Activated naive CD8-positive, alpha-beta T cell treated with anti-CD3 and anti-CD28 coated beads, Interleukin-2, amount 10 ng/mL, durations not matched to agents 7 days and 5 days (primary cell): Measurements from ENCODE around the gene RGS12. TPM values are rescaled to one million over a fixed set of nuclear protein-coding genes. Genes with fewer than 3 reads are reported as not detected.

Experiments
- ATAC-seq: fragments of 150-1000 bp; cut with Tn5 transposase; one replicate; pipeline ENCODE4 v1.10.0; 2021; ENCODE audit warnings: low read depth, moderate library complexity
- POLR2A ChIA-PET: fragments of 350-600 bp; sonication (Branson Sonifier 250); formaldehyde crosslinking; loops from one replicate; lab custom pipeline; 2021; ENCODE audit warnings: antibody characterized with exemption; lab: Charles Lee
- DNase-seq: peaks from one replicate; pipeline ENCODE4 v3.0.0; 2021
- H3K27ac Mint-ChIP-seq: one replicate; pipeline ENCODE4 v1.8.0; 2022; ENCODE audit warnings: mild to moderate bottlenecking, mixed read lengths
- H3K27me3 Mint-ChIP-seq: one replicate; pipeline ENCODE4 v1.8.0; 2022; ENCODE audit warnings: mild to moderate bottlenecking, moderate library complexity, mixed read lengths
- H3K36me3 Mint-ChIP-seq: one replicate; pipeline ENCODE4 v1.8.0; 2021; ENCODE audit warnings: mild to moderate bottlenecking, mixed read lengths
- H3K4me1 Mint-ChIP-seq: one replicate; pipeline ENCODE4 v1.8.0; 2021; ENCODE audit warnings: mixed read lengths
- H3K4me3 Mint-ChIP-seq: one replicate; pipeline ENCODE4 v1.8.0; 2022; ENCODE audit warnings: mild to moderate bottlenecking, moderate library complexity, mixed read lengths
- H3K9me3 Mint-ChIP-seq: one replicate; pipeline ENCODE4 v1.8.0; 2021; ENCODE audit warnings: mixed read lengths
- total RNA-seq, 2 experiments: library from RNA; stranded (reverse); gene quantifications; one replicate each; pipeline ENCODE4 v1.2.3, GENCODE V29; 2021

Gene RGS12
- total RNA-seq, 2 experiments from 2014 or later: 5.0 to 5.3 TPM

GRCh38 chr4:3322059-3322550 is 29.3 kb downstream of the RGS12 start:
- H3K27ac Mint-ChIP-seq: no peak overlapping the region
- H3K9me3 Mint-ChIP-seq: no peaks in the 10 kb centered on the region

GRCh38 chr4:3323071-3323481 is 30.3 kb downstream of the RGS12 start:
- Mint-ChIP-seq H3K9me3 (no peaks in the 10 kb centered on the region), H3K4me3 (no peak overlapping the region), H3K36me3 (peaks cover 2% of the 10 kb centered on the region), H3K4me1 (no peaks in the 10 kb centered on the region), H3K27ac (no peak overlapping the region), H3K27me3 (peaks cover 18% of the 10 kb centered on the region)
- POLR2A ChIA-PET: no interaction called here
- ATAC-seq (no peak), DNase-seq (no peak)

More at GRCh38 chr4:3322059-3322550, 29.3 kb downstream of the RGS12 start:
- Mint-ChIP-seq H3K4me3 (no peak overlapping the region), H3K27me3 (peaks cover 18% of the 10 kb centered on the region), H3K36me3 (peaks cover 2% of the 10 kb centered on the region), H3K4me1 (no peaks in the 10 kb centered on the region)
- POLR2A ChIA-PET: no interaction called here
- ATAC-seq: no peak
- DNase-seq: no peak

GRCh38 chr4:3324093-3324815 is 31.4 kb downstream of the RGS12 start:
- H3K27ac Mint-ChIP-seq: no peak overlapping the region
- no peak overlapping the region for H3K4me3 Mint-ChIP-seq
- H3K36me3 Mint-ChIP-seq: peaks cover 2% of the 10 kb centered on the region
- no peak for ATAC-seq
- H3K9me3 Mint-ChIP-seq: no peaks in the 10 kb centered on the region
- H3K4me1 Mint-ChIP-seq: no peaks in the 10 kb centered on the region
- no peak for DNase-seq
- peaks cover 18% of the 10 kb centered on the region for H3K27me3 Mint-ChIP-seq
- POLR2A ChIA-PET: no interaction called here

DNA sequence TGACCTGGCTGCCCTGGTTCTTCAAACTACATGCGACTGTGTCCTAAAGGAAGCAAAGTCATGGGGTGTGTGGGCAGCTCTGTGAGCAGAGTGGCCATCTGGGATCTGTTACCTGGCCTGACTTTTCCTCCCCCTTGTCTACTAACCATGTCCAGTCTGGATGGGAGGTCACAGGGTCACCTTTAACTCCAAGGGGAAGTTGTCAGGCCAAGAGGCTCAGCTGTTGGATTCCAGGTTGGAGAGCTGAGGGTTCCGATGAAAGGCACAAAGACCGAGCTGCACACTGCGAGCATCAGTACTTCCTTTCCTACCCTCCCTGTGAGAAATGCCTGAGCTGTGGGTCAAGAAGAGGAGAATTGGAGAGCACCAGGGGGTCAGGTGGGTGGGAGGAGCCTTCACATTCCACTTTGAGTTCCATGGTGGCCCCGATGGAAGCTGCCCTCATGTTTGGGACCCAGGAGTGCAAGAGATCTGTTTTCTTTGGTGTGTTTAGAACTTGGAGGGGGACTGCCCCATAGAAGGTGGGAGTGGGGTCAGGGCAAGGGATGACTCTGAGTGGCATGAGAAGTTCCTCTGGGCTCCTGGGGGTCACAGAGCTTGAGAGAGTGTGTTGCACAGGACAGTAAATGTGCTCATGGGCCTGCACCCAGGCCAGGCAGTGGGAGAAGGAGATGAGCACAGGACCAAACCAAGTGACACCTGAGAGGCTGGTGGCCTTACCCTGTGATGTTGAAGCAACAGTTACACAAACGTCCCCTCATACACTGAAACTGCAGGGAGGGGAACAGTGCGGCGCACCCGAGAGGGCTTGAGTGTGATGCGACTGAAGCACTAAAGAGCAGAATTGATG is 36.2 kb downstream of the RGS12 start:
- Mint-ChIP-seq H3K9me3 (no peaks in the 10 kb centered on the region), H3K36me3 (peaks cover 2% of the 10 kb centered on the region), H3K27ac (no peak overlapping the region), H3K4me1 (peaks cover 4% of the 10 kb centered on the region), H3K4me3 (no peak overlapping the region), H3K27me3 (peaks cover 25% of the 10 kb centered on the region)
- DNase-seq (no peak), ATAC-seq (no peak)
- POLR2A ChIA-PET: interaction anchor here (0.6 kb wide), 1 partner anchor 25 kb away, joined by 3 read pairs; no protein-coding TSS in a partner anchor

GRCh38 chr4:3329887-3330286 is 37.1 kb downstream of the RGS12 start:
- POLR2A ChIA-PET: no interaction called here
- peaks cover 2% of the 10 kb centered on the region for H3K36me3 Mint-ChIP-seq
- ATAC-seq (no peak), DNase-seq (no peak)
- H3K27ac Mint-ChIP-seq: no peak overlapping the region
- H3K4me3 Mint-ChIP-seq: no peak overlapping the region
- H3K27me3 Mint-ChIP-seq: peaks cover 23% of the 10 kb centered on the region
- H3K4me1 Mint-ChIP-seq: peaks cover 4% of the 10 kb centered on the region
- no peaks in the 10 kb centered on the region for H3K9me3 Mint-ChIP-seq

DNA sequence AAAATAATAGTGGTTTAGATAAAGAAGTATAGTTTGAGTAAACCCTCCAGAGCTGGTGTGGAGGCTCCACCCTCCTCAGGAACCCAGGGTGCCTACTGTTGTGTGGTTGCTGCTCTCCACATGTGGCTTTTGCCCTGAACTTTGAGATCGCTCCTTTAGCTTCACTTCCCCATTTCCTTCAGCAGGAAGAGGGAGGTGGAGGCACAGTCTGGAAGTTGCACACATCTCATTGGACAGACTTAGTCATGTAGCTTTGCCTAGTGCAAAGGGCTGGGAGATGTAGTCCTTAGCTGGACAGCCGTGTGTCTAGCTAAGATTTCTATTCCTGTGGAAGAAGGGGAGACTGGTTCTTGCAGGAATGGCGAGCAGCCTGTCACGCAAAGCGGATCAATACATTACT is 37.9 kb downstream of the RGS12 start:
- ATAC-seq (no peak), DNase-seq (no peak)
- Mint-ChIP-seq H3K36me3 (peaks cover 2% of the 10 kb centered on the region), H3K4me1 (peaks cover 4% of the 10 kb centered on the region), H3K27me3 (peaks cover 25% of the 10 kb centered on the region), H3K4me3 (no peak overlapping the region), H3K9me3 (no peaks in the 10 kb centered on the region), H3K27ac (no peak overlapping the region)
- POLR2A ChIA-PET: no interaction called here

DNA sequence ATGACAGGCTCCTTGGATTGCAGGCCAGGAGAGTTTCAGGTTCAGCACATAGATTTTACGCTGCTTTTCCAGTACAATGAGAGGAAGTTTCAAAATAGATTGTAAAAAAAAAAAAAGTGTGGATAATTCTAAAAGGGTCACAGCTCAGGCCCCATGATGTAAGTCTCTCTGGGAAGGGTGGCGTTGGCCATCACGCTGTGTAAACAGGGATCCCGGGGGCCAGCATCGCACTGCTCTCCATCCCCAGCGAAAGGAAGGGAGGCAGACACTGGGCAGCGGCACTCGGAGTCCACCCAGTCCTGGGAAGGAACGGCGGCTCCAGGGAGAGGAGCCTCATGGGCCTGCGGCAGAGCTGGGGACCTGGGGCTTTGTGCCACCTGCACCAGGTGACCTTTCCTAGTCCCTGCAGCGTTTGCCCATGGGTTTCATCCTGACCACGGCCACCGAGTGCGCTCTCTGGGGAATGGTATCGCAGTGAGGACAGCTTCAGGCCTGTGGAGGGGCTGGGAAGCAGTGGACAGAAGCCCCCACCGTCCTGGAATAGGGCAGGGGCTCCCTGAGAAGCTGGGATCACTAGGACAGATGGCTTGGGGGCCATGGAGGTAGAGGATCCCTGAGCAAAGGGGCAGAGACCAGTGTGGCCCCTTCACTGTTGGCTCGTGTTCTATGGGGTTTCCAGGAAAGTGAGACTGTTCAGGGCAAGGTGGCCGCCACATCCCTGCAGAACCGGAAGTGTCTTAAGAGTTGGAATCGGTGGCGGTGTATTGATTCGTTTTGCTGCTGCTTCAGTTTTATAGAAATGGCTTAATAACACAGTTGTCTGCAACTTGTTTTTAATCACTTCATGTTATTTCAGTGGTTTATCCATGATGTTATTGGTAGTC is 38.9 kb downstream of the RGS12 start:
- no peak overlapping the region for H3K27ac Mint-ChIP-seq
- peaks cover 16% of the 10 kb centered on the region for H3K27me3 Mint-ChIP-seq
- ATAC-seq: no peak
- H3K4me1 Mint-ChIP-seq: peaks cover 4% of the 10 kb centered on the region
- no peaks in the 10 kb centered on the region for H3K9me3 Mint-ChIP-seq
- no peaks in the 10 kb centered on the region for H3K36me3 Mint-ChIP-seq
- DNase-seq: no peak
- POLR2A ChIA-PET: no interaction called here
- no peak overlapping the region for H3K4me3 Mint-ChIP-seq

DNA sequence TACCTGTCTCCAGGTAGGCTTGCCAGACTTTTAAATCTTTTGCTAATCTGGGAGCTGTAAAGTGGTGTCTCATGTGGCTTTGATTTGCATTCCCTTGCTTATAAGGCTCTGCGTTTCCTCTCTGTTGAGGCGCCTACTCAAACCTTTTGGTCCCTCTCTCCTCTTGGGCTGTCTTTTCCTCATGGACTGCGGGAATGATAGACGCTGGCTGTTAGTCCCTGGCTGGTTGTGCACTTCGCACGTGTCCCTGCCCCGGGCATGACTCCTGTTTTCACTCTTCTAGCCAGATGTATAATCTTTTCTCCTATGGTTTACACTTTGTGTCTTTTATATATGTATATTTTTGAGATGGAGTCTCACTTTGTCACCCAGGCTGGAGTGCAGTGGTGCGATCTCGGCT is 39.7 kb downstream of the RGS12 start:
- H3K27ac Mint-ChIP-seq: no peak overlapping the region
- ATAC-seq: no peak
- no peak for DNase-seq

DNA sequence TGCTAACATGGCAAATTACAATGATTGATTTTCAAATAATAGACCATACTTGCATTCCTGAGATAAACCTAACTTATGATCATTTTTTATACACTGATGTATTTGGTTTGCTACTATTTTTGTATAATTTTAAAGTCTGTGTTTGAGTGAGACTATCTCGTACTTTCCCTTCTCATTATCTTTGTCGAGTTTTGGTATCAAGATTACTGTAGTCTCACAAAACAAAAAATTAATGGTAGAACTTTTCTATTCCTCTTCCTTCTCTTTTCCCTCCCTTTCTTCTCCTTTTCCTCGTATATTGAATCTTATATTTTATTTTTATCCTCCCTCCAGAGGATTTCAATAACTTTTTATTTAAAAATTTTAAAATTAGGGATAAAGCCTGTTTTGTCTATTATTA is 41.5 kb downstream of the RGS12 start:
- Mint-ChIP-seq H3K27ac (no peak overlapping the region), H3K27me3 (peaks cover 15% of the 10 kb centered on the region), H3K9me3 (no peaks in the 10 kb centered on the region), H3K4me3 (no peak overlapping the region), H3K36me3 (no peaks in the 10 kb centered on the region), H3K4me1 (peaks cover 4% of the 10 kb centered on the region)
- POLR2A ChIA-PET: no interaction called here
- ATAC-seq (no peak), DNase-seq (no peak)

More for the DNA sequence above, 39.7 kb downstream of the RGS12 start:
- Mint-ChIP-seq H3K4me3 (no peak overlapping the region), H3K36me3 (no peaks in the 10 kb centered on the region), H3K27me3 (peaks cover 15% of the 10 kb centered on the region), H3K9me3 (no peaks in the 10 kb centered on the region), H3K4me1 (peaks cover 4% of the 10 kb centered on the region)
- POLR2A ChIA-PET: no interaction called here

DNA sequence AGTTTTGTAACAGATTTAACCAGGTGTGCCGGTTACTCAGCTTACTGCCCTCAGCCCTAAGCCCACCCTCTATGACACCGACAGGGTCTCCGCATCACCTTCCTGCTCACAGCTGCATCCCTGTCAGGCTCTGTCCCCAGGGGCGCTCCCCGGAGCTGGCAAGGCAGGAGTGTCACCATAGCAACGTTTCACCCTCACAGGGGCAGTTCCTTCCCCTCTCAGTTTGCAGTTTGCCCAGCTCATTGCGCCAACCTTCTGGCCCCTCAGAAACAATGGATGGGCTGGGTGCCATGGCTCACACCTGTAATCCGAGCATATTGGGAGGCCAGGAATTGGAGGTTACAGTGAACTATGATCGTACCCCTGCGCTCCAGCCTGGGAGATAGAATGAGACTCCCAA is 42.6 kb downstream of the RGS12 start:
- POLR2A ChIA-PET: no interaction called here
- Mint-ChIP-seq H3K4me3 (no peak overlapping the region), H3K9me3 (no peaks in the 10 kb centered on the region), H3K36me3 (no peaks in the 10 kb centered on the region), H3K4me1 (peaks cover 4% of the 10 kb centered on the region), H3K27me3 (peaks cover 13% of the 10 kb centered on the region), H3K27ac (no peak overlapping the region)
- ATAC-seq: no peak
- DNase-seq: no peak

GRCh38 chr4:3335982-3336381 is 43.2 kb downstream of the RGS12 start:
- H3K36me3 Mint-ChIP-seq: no peaks in the 10 kb centered on the region
- no peak for DNase-seq
- peaks cover 8% of the 10 kb centered on the region for H3K27me3 Mint-ChIP-seq
- no peak overlapping the region for H3K4me3 Mint-ChIP-seq
- no peak for ATAC-seq
- H3K27ac Mint-ChIP-seq: no peak overlapping the region
- POLR2A ChIA-PET: no interaction called here
- H3K4me1 Mint-ChIP-seq: peaks cover 1% of the 10 kb centered on the region
- no peaks in the 10 kb centered on the region for H3K9me3 Mint-ChIP-seq

DNA sequence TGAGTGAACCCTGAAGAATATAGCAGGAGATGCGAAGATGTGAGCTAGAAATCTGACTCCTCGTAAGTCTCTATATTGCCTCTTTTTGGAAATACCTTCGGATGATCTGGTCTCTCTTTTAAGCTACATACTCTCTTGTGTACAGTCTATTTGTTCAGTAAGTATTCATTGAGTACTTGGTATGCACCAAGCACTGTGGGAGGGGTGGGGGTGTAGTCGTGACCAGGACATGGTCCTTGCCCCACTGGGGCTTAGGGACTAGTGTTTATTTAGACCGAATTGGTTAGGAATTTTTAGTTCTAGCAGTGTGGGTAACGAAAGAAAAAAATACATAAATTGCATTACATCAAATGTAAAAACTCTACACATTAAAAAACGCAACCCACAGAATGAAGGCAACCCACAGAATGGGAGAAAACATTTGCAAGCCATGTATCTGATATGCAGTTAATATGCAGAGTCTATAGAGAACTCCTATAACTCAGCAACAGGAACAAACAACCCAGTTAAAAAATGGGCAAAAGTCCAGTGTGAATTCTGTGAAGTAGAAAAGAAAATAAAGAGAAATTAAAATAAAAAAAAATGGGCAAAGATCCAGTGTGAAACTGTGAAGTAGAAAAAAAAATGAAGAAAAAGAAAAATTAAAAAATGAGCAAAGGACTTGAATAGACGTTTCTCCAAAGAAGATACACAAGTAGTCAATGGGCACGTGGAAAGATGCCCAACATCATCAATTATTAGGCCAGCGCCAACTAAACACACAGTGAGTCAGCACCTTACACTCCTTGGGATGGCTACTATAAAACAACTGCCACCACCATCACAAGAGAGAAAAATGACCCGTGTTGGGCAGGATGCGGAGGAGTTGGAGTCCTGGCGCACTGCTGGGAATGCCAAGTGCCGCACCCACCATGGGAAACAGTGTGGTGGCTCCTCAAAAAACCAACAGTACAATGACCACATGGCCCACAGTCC is 43.8 kb downstream of the RGS12 start:
- DNase-seq (no peak), ATAC-seq (no peak)
- no peaks in the 10 kb centered on the region for H3K36me3 Mint-ChIP-seq
- H3K9me3 Mint-ChIP-seq: no peaks in the 10 kb centered on the region
- H3K27me3 Mint-ChIP-seq: peaks cover 8% of the 10 kb centered on the region
- H3K4me1 Mint-ChIP-seq: peaks cover 1% of the 10 kb centered on the region
- POLR2A ChIA-PET: no interaction called here
- no peak overlapping the region for H3K27ac Mint-ChIP-seq
- no peak overlapping the region for H3K4me3 Mint-ChIP-seq
